ENCODE results near the gene PABPC3.

PABPC3 gene

GRCh38 chr13:25062479-25062878 lies 33.5 kb upstream of the PABPC3 start:
- no peak for DNase-seq (ENCODE audit: low read depth)
- no peak for TF ChIP-seq CTCF (IDR thresholded peaks at IDR 0.05; ENCODE audit: control insufficient read depth, insufficient read depth, low read depth, low read length, missing control alignments)
- no peak overlapping the region for H3K4me3 ChIP-seq (ENCODE audit: control insufficient read depth, low read depth, low read length)

GRCh38 chr13:25064396-25064795 lies 31.5 kb upstream of the PABPC3 start:
- no peak overlapping the region for H3K4me3 ChIP-seq (ENCODE audit: control insufficient read depth, low read depth, low read length)
- no peak for TF ChIP-seq CTCF (IDR thresholded peaks at IDR 0.05; ENCODE audit: control insufficient read depth, insufficient read depth, low read depth, low read length, missing control alignments)
- DNase-seq (ENCODE audit: low read depth), result no peak

GRCh38 chr13:25065974-25066770 lies 29.8 kb upstream of the PABPC3 start:
- no peak for TF ChIP-seq CTCF (IDR thresholded peaks at IDR 0.05; ENCODE audit: control insufficient read depth, insufficient read depth, low read depth, low read length, missing control alignments)
- no peak for DNase-seq (ENCODE audit: low read depth)
- H3K4me3 ChIP-seq (ENCODE audit: control insufficient read depth, low read depth, low read length), result no peak overlapping the region

- H3K4me3 ChIP-seq (ENCODE audit: control insufficient read depth, low read depth, low read length), result no peak overlapping the region
- no peak for TF ChIP-seq CTCF (IDR thresholded peaks at IDR 0.05; ENCODE audit: control insufficient read depth, insufficient read depth, low read depth, low read length, missing control alignments)
- DNase-seq (ENCODE audit: low read depth), result no peak
These were observed 28.9 kb upstream of the PABPC3 start for GRCh38 chr13:25067064-25067463.

GRCh38 chr13:25068810-25069209 lies 27.1 kb upstream of the PABPC3 start:
- no peak for TF ChIP-seq CTCF (IDR thresholded peaks at IDR 0.05; ENCODE audit: control insufficient read depth, insufficient read depth, low read depth, low read length, missing control alignments)
- no peak for DNase-seq (ENCODE audit: low read depth)
- no peak overlapping the region for H3K4me3 ChIP-seq (ENCODE audit: control insufficient read depth, low read depth, low read length)

GRCh38 chr13:25069236-25069635 lies 26.7 kb upstream of the PABPC3 start:
- DNase-seq (ENCODE audit: low read depth), result no peak
- H3K4me3 ChIP-seq (ENCODE audit: control insufficient read depth, low read depth, low read length), result no peak overlapping the region
- no peak for TF ChIP-seq CTCF (IDR thresholded peaks at IDR 0.05; ENCODE audit: control insufficient read depth, insufficient read depth, low read depth, low read length, missing control alignments)
